PFSK-1 (cell line): Measurements from ENCODE around the gene SLC2A13.

Experiments
- POLR2AphosphoS5 ChIP-seq: IDR thresholded peaks from 2 replicates; pipeline ENCODE4 v1.6.1; 2012; ENCODE audit warnings: low read depth, mild to moderate bottlenecking, control low read depth, low read length, moderate library complexity
- REST ChIP-seq, 2 experiments: IDR thresholded peaks; 2 replicates each; pipeline versions ENCODE4 v1.6.1 to v1.8.0; 2011 to 2012; ENCODE audit warnings: low read depth in 2 of 2, low read length in 2 of 2, control low read depth in 1 of 2, inconsistent platforms in 1 of 2, mild to moderate bottlenecking in 1 of 2, moderate library complexity in 1 of 2; ENCODE audit not compliant: insufficient read depth in 1 of 2
- SIN3A ChIP-seq: IDR thresholded peaks from 2 replicates; pipeline ENCODE4 v1.6.1; 2012; ENCODE audit warnings: mild to moderate bottlenecking, low read length, moderate library complexity, borderline replicate concordance; ENCODE audit not compliant: insufficient read depth

- TF ChIP-seq REST (IDR thresholded peaks at IDR 0.05; ENCODE audit: insufficient read depth in 1 of 2, low read depth in 2 of 2, low read length in 2 of 2): no peak
- TF ChIP-seq SIN3A: no peak
- no peak for TF ChIP-seq POLR2AphosphoS5
Measured at GRCh38 chr12:39713552-39713951, 392.3 kb downstream of the SLC2A13 start.
